Mucosa of rectum (tissue), 2 donors: Measurements from ENCODE around the gene RHOU.

Experiments used
- H3K27ac ChIP-seq, 2 donors: one replicate each; pipeline ENCODE4 v1.7.0; 2013; ENCODE audit warnings: inconsistent platforms in 2 of 2, low read depth in 2 of 2, low read length in 2 of 2
- H3K27me3 ChIP-seq, 2 donors: one replicate each; pipeline ENCODE4 v1.7.0; 2013; ENCODE audit warnings: low read length in 2 of 2; ENCODE audit not compliant: control insufficient read depth in 2 of 2, insufficient read depth in 2 of 2
- H3K36me3 ChIP-seq, 2 donors: one replicate each; pipeline ENCODE4 v1.7.0; 2013; ENCODE audit warnings: low read length in 2 of 2; ENCODE audit not compliant: control insufficient read depth in 2 of 2, insufficient read depth in 2 of 2
- H3K4me1 ChIP-seq, 2 donors: one replicate each; pipeline ENCODE4 v1.7.0; 2013; ENCODE audit warnings: low read length in 2 of 2, mild to moderate bottlenecking in 1 of 2; ENCODE audit not compliant: control insufficient read depth in 2 of 2, insufficient read depth in 2 of 2
- H3K4me3 ChIP-seq, 2 donors: one replicate each; pipeline ENCODE4 v1.7.0; 2013; ENCODE audit warnings: low read length in 2 of 2
- H3K9ac ChIP-seq, 2 donors: one replicate each; pipeline ENCODE4 v1.7.0; 2013; ENCODE audit warnings: low read length in 2 of 2, low read depth in 1 of 2, mild to moderate bottlenecking in 1 of 2
- H3K9me3 ChIP-seq, 2 donors: one replicate each; pipeline ENCODE4 v1.7.0; 2013; ENCODE audit warnings: low read length in 2 of 2; ENCODE audit not compliant: control insufficient read depth in 2 of 2
- donor health status: healthy.
- donor health status: Normal muscosa, but diverticular disease.

Gene RHOU

DNA sequence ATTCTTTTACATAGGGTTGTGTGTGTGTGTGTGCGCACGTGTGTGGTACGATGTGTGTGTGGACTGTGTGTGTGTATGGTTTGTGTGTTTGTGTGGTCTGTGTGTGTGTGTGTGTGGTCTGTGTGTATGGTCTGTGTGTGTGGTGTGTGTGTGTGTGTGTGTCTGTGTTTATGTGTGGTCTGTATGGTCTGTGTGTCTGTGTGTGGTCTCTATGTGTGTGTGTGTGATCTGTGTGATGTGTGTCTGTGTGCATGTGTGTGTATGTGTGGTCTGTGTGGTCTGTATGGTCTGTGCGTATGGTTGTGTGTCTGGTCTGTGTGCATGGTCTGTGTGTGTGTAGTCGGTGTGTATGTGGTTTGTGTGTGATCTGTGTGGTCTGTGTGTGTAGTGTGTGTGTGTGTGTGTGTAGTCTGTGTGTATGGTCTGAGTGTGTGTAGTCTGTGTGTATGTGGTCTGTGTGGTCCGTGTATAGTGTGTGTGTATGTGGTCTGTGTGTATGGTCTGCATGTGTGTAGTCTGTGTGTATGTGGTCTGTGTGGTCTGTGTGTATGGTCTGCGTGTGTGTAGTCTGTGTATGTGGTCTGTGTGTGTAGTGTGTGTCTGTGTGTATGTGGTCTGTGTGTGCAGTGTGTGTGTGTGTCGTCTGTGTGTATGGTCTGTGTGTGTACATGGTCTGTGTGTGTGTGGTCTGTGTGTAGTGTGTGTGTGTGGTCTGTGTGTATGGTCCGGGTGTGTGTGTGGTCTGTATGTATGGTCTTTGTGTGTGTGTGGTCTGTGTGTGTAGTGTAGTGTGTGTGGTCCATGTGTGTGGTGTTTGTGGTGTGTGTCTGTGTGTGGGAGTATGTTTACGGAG is 46.8 kb downstream of the RHOU start:
- Histone ChIP-seq H3K4me1 (peaks cover 21 to 24% of the 10 kb centered on the region in 2 donors), H3K36me3 (no peaks in the 10 kb centered on the region), H3K27ac (peak overlapping the region; percentile 86 to 87), H3K4me3 (no peak overlapping the region), H3K9ac (peak overlapping the region in 1 of 2 donors; percentile 4), H3K9me3 (no peaks in the 10 kb centered on the region), H3K27me3 (no peaks in the 10 kb centered on the region)

- Histone ChIP-seq H3K4me1 (peaks cover 21 to 24% of the 10 kb centered on the region in 2 donors), H3K27ac (peak overlapping the region; percentile 86 to 87)
Observed at GRCh38 chr1:228782662-228783417, 47.6 kb downstream of the RHOU start.

DNA sequence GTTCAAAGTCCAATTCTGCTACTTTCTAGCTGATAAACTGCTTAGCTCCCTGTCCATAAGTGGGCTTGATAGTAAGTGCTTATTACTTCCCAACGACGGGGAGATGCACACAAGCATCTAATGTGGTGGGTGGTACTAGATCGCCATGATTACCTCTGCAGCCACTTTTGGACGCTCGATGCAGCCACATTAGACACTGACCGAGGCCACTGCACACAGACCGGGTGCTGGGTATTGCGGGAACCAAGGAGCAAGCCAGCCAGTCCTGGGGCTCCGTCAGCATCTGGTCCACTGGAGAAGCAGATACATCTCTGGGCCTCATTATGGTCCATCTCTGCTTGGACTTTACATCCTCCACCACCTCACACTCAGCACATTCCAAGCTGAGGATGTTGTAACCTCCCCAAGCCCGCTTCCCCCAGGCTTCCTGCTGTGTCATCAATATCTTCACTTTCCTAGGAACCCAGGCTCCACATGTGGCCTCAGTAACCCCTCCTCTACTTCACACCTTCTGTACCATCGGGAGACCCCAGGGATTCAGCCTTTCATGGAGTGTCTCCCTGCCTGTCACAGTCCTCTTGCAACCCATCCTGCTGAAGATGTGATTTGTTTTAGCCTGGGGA is 48.2 kb downstream of the RHOU start:
- no peaks in the 10 kb centered on the region for H3K9me3 ChIP-seq
- H3K4me1 ChIP-seq: peaks cover 21 to 24% of the 10 kb centered on the region in 2 donors
- H3K9ac ChIP-seq: peak overlapping the region in 1 of 2 donors; percentile 21
- H3K27ac ChIP-seq: peak overlapping the region; percentile 86 to 87
- H3K36me3 ChIP-seq: no peaks in the 10 kb centered on the region
- no peaks in the 10 kb centered on the region for H3K27me3 ChIP-seq
- peak overlapping the region; percentile 33 to 38 for H3K4me3 ChIP-seq

More at GRCh38 chr1:228782662-228783417, 47.6 kb downstream of the RHOU start:
- Histone ChIP-seq H3K9me3 (no peaks in the 10 kb centered on the region), H3K27me3 (no peaks in the 10 kb centered on the region), H3K36me3 (no peaks in the 10 kb centered on the region), H3K9ac (peak overlapping the region in 1 of 2 donors; percentile 21), H3K4me3 (peak overlapping the region; percentile 26 to 65)

- peaks cover 21 to 24% of the 10 kb centered on the region in 2 donors for H3K4me1 ChIP-seq
- H3K36me3 ChIP-seq: no peaks in the 10 kb centered on the region
- no peak overlapping the region for H3K4me3 ChIP-seq
- H3K27ac ChIP-seq: peak overlapping the region; percentile 86 to 87
- no peaks in the 10 kb centered on the region for H3K9me3 ChIP-seq
- H3K9ac ChIP-seq: peak overlapping the region in 1 of 2 donors; percentile 21
- no peaks in the 10 kb centered on the region for H3K27me3 ChIP-seq
Observed at GRCh38 chr1:228784181-228784580, 48.9 kb downstream of the RHOU start.

DNA sequence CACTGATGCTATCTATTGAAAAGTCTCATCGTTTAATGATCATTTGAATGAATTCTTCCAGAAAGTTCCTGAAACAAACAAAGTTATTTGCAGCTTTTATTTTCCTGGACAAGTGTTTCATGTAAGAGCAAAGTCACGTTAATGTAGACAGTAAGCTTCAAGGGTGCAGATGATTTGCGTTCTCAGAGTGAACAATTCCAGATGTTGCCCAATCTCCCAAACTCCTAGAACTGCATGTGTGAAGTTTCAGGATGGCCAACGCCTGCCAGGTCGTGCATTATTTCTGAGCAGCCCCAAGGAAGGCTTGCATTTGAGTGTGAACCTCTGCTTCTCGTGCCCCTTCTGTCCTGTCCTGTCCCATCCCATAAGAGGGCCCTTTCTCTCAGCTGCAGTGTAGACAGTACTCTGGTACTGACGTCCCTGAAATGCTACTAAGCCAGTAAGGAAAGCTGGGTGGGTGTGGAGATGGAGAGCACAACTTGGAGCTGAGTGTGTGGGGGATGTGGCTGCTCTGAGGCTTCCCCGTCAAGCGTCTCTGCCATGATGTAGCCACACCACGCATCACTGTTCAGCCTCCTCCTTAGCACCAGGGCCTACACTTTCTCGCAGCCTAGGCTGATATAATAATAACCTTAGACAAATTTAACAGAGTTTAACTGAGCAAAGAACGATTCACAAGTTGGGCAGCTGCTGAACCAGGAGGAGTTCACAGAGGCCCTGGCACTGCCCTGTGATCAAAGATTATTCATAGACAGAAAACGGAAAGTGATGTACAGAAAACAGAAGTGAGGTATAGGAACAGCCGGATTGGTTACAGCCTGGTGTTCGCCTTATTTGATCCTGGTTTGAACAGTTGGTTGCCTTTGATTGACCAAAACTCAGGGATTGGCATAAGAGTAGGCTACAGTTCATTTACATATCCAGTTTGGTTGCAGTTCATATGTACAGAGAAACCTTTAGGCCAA is 50.4 kb downstream of the RHOU start:
- Histone ChIP-seq H3K4me3 (no peak overlapping the region), H3K9me3 (no peaks in the 10 kb centered on the region), H3K27ac (no peak overlapping the region), H3K27me3 (no peaks in the 10 kb centered on the region), H3K4me1 (peaks cover 21 to 24% of the 10 kb centered on the region in 2 donors), H3K9ac (no peak overlapping the region), H3K36me3 (no peaks in the 10 kb centered on the region)

GRCh38 chr1:228786361-228787129 is 51.3 kb downstream of the RHOU start:
- Histone ChIP-seq H3K27ac (no peak overlapping the region), H3K4me3 (no peak overlapping the region), H3K4me1 (peaks cover 21 to 24% of the 10 kb centered on the region in 2 donors), H3K9me3 (no peaks in the 10 kb centered on the region), H3K9ac (no peak overlapping the region), H3K36me3 (no peaks in the 10 kb centered on the region), H3K27me3 (no peaks in the 10 kb centered on the region)

GRCh38 chr1:228791791-228792190 is 56.5 kb downstream of the RHOU start:
- Histone ChIP-seq H3K9ac (no peak overlapping the region), H3K9me3 (no peaks in the 10 kb centered on the region), H3K36me3 (no peaks in the 10 kb centered on the region), H3K27ac (no peak overlapping the region), H3K4me1 (no peaks in the 10 kb centered on the region), H3K4me3 (no peak overlapping the region), H3K27me3 (no peaks in the 10 kb centered on the region)

GRCh38 chr1:228792601-228793000 is 57.3 kb downstream of the RHOU start:
- Histone ChIP-seq H3K27ac (no peak overlapping the region), H3K9me3 (no peaks in the 10 kb centered on the region), H3K4me3 (no peak overlapping the region), H3K27me3 (no peaks in the 10 kb centered on the region), H3K9ac (no peak overlapping the region), H3K36me3 (no peaks in the 10 kb centered on the region), H3K4me1 (no peaks in the 10 kb centered on the region)

GRCh38 chr1:228793032-228793431 is 57.8 kb downstream of the RHOU start:
- no peaks in the 10 kb centered on the region for H3K4me1 ChIP-seq
- no peak overlapping the region for H3K4me3 ChIP-seq
- H3K36me3 ChIP-seq: no peaks in the 10 kb centered on the region
- H3K27me3 ChIP-seq: no peaks in the 10 kb centered on the region
- no peaks in the 10 kb centered on the region for H3K9me3 ChIP-seq
- no peak overlapping the region for H3K9ac ChIP-seq
- H3K27ac ChIP-seq: no peak overlapping the region
